Measurements from ENCODE around the gene RAI14.

Gene RAI14

DNA sequence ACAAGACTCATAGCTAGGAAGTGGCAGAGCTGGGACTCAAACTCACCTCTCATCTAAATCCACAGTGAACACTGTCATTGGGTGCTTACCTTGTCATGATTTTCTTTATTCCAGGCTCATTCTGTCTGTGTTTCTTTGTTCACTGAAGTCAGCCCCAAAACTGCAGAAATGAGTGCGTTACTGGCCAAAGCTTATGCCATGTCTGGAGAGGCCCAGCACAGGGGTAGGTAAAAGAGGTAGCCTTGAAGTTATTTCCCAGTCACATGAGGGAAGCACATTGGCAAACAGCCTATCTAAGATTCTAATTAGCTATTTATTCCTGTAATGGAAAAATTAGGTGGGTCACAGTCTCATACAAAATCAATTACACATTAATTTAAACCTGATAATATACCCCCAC lies 212.7 kb downstream of the RAI14 start:
- DNase-seq (ENCODE audit: low read depth) = no peak
- no peak overlapping the region for H3K4me3 ChIP-seq (ENCODE audit: low read depth, low read length)
- TF ChIP-seq CTCF (IDR thresholded peaks at IDR 0.05; ENCODE audit: control insufficient read depth, extremely low read depth, insufficient read depth) = no peak

DNA sequence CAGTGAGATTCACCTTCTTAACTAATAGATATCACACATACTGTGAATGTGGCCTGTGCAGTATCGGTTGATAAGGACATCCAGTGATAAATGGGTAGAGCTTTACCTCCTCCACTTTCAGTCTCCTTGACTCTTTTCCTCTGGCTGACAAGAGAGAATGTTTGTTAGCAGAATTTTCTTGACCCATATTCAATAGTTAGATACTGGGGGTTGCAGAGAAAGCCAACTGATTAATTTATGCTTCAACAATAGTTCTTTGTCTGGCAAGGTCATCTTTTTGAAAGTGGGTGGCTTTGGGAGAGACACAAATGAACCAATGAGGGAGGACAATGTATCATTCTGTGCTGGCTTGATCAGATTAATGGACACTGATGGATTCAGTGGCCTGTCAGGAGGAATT lies 213.1 kb downstream of the RAI14 start:
- no peak for DNase-seq (ENCODE audit: low read depth)
- no peak for TF ChIP-seq CTCF (IDR thresholded peaks at IDR 0.05; ENCODE audit: control insufficient read depth, extremely low read depth, insufficient read depth)
- no peak overlapping the region for H3K4me3 ChIP-seq (ENCODE audit: low read depth, low read length)

DNA sequence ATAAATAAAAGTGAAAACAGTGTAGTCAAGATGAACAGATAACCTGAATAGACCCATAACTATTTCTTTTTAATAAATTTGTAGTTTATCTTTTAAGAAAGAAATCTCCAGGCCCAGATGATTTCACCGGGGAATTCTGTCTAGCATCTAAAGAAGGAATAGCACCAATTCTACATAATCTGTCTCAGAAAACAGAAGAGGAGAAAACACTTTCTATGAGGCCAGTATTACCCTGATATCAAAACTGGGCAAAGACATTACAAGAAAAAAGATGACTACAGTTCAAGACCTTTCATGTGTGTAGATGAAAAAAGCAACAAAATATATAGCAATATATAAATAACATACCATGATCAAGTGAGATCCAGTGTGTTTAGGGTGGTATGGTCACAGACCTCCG lies 214.3 kb downstream of the RAI14 start:
- no peak for TF ChIP-seq CTCF (IDR thresholded peaks at IDR 0.05; ENCODE audit: control insufficient read depth, extremely low read depth, insufficient read depth)
- no peak overlapping the region for H3K4me3 ChIP-seq (ENCODE audit: low read depth, low read length)
- no peak for DNase-seq (ENCODE audit: low read depth)

DNA sequence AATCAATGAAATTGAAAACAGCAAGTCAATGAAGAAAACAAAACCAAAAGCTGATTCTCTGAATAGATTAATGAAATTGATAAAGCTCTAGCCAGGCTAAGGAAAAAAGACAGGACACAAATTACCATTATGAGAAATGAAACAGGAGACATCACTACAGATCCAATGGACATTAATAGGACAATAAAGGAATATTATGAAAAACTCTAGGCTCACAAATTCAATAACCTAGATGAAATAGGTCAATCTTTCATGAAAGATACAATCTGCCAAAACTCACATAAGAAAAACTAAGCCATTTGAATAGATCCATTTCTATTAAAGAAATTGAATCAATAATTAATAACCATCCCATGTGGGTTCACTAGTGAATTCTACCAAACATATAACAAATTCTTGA lies 220.1 kb downstream of the RAI14 start:
- no peak for TF ChIP-seq CTCF (IDR thresholded peaks at IDR 0.05; ENCODE audit: control insufficient read depth, extremely low read depth, insufficient read depth)
- no peak overlapping the region for H3K4me3 ChIP-seq (ENCODE audit: low read depth, low read length)
- DNase-seq (ENCODE audit: low read depth) = no peak

DNA sequence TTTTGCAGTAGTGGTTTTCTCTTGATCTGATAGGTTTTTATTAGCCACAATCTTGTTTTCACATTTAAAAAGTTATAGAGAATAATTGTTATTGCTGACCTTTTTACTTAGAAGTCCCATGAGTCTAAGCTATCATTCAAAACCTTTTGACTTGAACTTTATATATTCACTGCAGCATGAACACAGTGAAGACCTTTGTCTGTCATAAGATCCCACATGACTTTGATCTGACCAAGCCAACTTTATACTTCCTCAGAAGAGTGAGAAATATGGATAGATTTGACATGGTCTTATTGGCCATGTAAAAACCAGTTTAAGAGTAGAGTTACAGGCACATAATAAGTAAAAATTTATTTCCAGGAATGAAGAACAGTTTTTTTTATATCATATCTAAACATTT lies 225.1 kb downstream of the RAI14 start:
- no peak for TF ChIP-seq CTCF (IDR thresholded peaks at IDR 0.05; ENCODE audit: control insufficient read depth, extremely low read depth, insufficient read depth)
- H3K4me3 ChIP-seq (ENCODE audit: low read depth, low read length) = no peak overlapping the region
- no peak for DNase-seq (ENCODE audit: low read depth)

Measured in LNCaP clone FGC (cell line).